CD14-positive monocyte (primary cell): ENCODE results near the gene FTHL17. TPM values are rescaled to one million over a fixed set of nuclear protein-coding genes. Genes with fewer than 3 reads are reported as not detected.

Experiments used
- DNase-seq, 3 donors: peaks; one replicate each; pipeline ENCODE4 v3.0.0-alpha.2; 2011 to 2022
- H2AFZ ChIP-seq: 2 replicates; pipeline ENCODE4 v1.6.0; 2012; ENCODE audit warnings: mild to moderate bottlenecking, low read depth, low read length, inconsistent platforms; ENCODE audit not compliant: insufficient read depth, poor library complexity, severe bottlenecking
- H3K27ac ChIP-seq, 2 donors: 1 replicate in 1 of 2; 2 replicates in 1 of 2; pipeline ENCODE4 v1.5.1; 2012 to 2013; ENCODE audit warnings: low read length in 2 of 2, control low read depth in 1 of 2, inconsistent platforms in 1 of 2, low read depth in 1 of 2, mild to moderate bottlenecking in 1 of 2
- H3K27me3 ChIP-seq, 2 donors: one replicate each; pipeline versions ENCODE4 v1.6.0 to v1.6.1; 2011 to 2013; ENCODE audit warnings: low read length in 2 of 2; ENCODE audit not compliant: control insufficient read depth in 2 of 2, insufficient read depth in 2 of 2
- H3K36me3 ChIP-seq, 2 donors: replicated peaks in 1 of 2; 1 replicate in 1 of 2; 2 replicates in 1 of 2; pipeline versions ENCODE4 v1.5.1 to v1.6.1; 2012 to 2013; ENCODE audit warnings: low read length in 2 of 2, control low read depth in 1 of 2, inconsistent platforms in 1 of 2, mild to moderate bottlenecking in 1 of 2; ENCODE audit not compliant: insufficient read depth in 2 of 2, control insufficient read depth in 1 of 2
- H3K4me1 ChIP-seq, 2 donors: 1 replicate in 1 of 2; 2 replicates in 1 of 2; pipeline versions ENCODE4 v1.5.1 to v1.6.1; 2012 to 2013; ENCODE audit warnings: low read length in 2 of 2, control low read depth in 1 of 2, inconsistent platforms in 1 of 2, mild to moderate bottlenecking in 1 of 2, moderate library complexity in 1 of 2; ENCODE audit not compliant: insufficient read depth in 2 of 2, control insufficient read depth in 1 of 2
- H3K4me2 ChIP-seq: replicated peaks from 2 replicates; pipeline ENCODE3; 2012; ENCODE audit warnings: low read length, moderate library complexity, mild to moderate bottlenecking; ENCODE audit not compliant: poor library complexity, severe bottlenecking; ENCODE audit errors: extremely low read depth
- H3K4me3 ChIP-seq, 3 experiments: fragments of 200-600 bp in 1 of 3; sonication (generic) in 1 of 3; replicated peaks in 1 of 3; 1 replicate in 2 of 3; 2 replicates in 1 of 3; pipeline ENCODE4 v1.5.1; 2011 to 2013; ENCODE audit warnings: low read length in 3 of 3, mild to moderate bottlenecking in 3 of 3, control low read depth in 2 of 3, low read depth in 2 of 3, inconsistent platforms in 1 of 3, moderate library complexity in 1 of 3
- H3K79me2 ChIP-seq: 2 replicates; pipeline ENCODE4 v1.6.0; 2012; ENCODE audit warnings: mild to moderate bottlenecking, control low read depth, inconsistent platforms, low read length, moderate library complexity; ENCODE audit not compliant: insufficient read depth
- H3K9ac ChIP-seq: 2 replicates; pipeline ENCODE4 v1.6.0; 2017; ENCODE audit warnings: low read length, mild to moderate bottlenecking; ENCODE audit not compliant: insufficient read depth, poor library complexity, severe bottlenecking
- H3K9me3 ChIP-seq, 2 donors: replicated peaks in 1 of 2; 1 replicate in 1 of 2; 2 replicates in 1 of 2; pipeline versions ENCODE4 v1.5.1 to v1.6.1; 2012 to 2013; ENCODE audit warnings: low read length in 2 of 2, control low read depth in 1 of 2; ENCODE audit not compliant: control insufficient read depth in 1 of 2, insufficient read depth in 1 of 2
- H4K20me1 ChIP-seq: 2 replicates; pipeline ENCODE4 v1.6.0; 2012; ENCODE audit warnings: mild to moderate bottlenecking, low read length, control low read depth, moderate library complexity; ENCODE audit not compliant: insufficient read depth
- H3K27ac Mint-ChIP-seq, 7 donors: one replicate each; pipeline ENCODE4 v1.8.0; 2020; ENCODE audit warnings: mild to moderate bottlenecking in 7 of 7, mixed read lengths in 7 of 7, moderate library complexity in 6 of 7, inconsistent platforms in 2 of 7
- H3K27me3 Mint-ChIP-seq, 3 donors: one replicate each; pipeline ENCODE4 v1.8.0; 2021 to 2022; ENCODE audit warnings: low read depth in 3 of 3, mild to moderate bottlenecking in 3 of 3, mixed read lengths in 3 of 3, moderate library complexity in 3 of 3, inconsistent platforms in 1 of 3
- H3K36me3 Mint-ChIP-seq, 2 donors: one replicate each; pipeline ENCODE4 v1.8.0; 2020; ENCODE audit warnings: mixed read lengths in 2 of 2, inconsistent platforms in 1 of 2, mild to moderate bottlenecking in 1 of 2
- H3K4me1 Mint-ChIP-seq: one replicate; pipeline ENCODE4 v1.8.0; 2020; ENCODE audit warnings: mild to moderate bottlenecking, mixed read lengths
- H3K4me3 Mint-ChIP-seq, 2 donors: one replicate each; pipeline ENCODE4 v1.8.0; 2020; ENCODE audit warnings: mild to moderate bottlenecking in 2 of 2, mixed read lengths in 2 of 2, moderate library complexity in 1 of 2
- H3K9me3 Mint-ChIP-seq, 7 donors: one replicate each; pipeline ENCODE4 v1.8.0; 2020 to 2022; ENCODE audit warnings: mixed read lengths in 7 of 7, mild to moderate bottlenecking in 6 of 7, moderate library complexity in 6 of 7, inconsistent platforms in 2 of 7
- WGBS: methylation state at CpG from one replicate; pipeline ENCODE4 v1.1.5; 2013; ENCODE audit warnings: missing lambda C conversion rate; ENCODE audit not compliant: insufficient coverage; 5-methylcytosine and 5-hydroxymethylcytosine counted together
- intact Hi-C, 2 donors: fragments of 100-400 bp; cut with micrococcal nuclease; formaldehyde crosslinking; loops; one replicate each; pipeline versions ENCODE4 v1.15.0 to v1.15.1; 2023
- polyA plus RNA-seq, 3 donors: library from polyadenylated mRNA; depleted of rRNA in 1 of 3; unstranded in 2 of 3; stranded (reverse) in 1 of 3; fragments of 300-500 nt in 2 of 3; fragments of >200 nt in 1 of 3; fragmentation: Illumina TruSeq in 2 of 3; gene quantifications; 1 replicate in 2 of 3; 2 replicates in 1 of 3; pipeline ENCODE4 v1.2.3, GENCODE V29; 2012 to 2021
- TF ChIP-seq, protein P1 (sequence below): fragments of 200-600 bp; IDR thresholded peaks from one replicate; pipeline ENCODE4 v1.8.0; 2022; ENCODE audit warnings: antibody characterized with exemption, mild to moderate bottlenecking

The FTHL17 gene
- polyA plus RNA-seq, 3 donors, result not detected

DNA sequence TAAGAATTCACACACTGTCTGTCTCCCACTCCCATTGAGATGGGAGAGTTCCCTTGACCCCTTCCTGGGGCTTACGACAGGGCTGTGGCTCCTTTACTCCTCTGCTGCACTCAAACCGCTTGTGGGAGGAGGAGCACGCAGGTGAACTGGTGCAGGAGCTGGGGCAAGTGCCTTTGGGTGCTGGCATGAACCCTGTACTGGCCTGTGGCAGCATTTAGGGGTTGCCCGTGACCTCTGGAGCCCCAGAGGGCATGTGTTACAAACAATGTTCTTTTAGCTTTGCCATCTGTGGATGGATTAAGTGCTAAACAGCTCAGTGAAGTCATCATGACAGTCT, 21.8 kb upstream of the FTHL17 start:
- Histone ChIP-seq H3K9ac (no peak overlapping the region), H3K27ac (no peak overlapping the region), H2AFZ (no peak overlapping the region), H4K20me1 (no peaks in the 10 kb centered on the region), H3K4me1 (no peaks in the 10 kb centered on the region), H3K4me2 (no peak overlapping the region), H3K27me3 (no peaks in the 10 kb centered on the region), H3K4me3 (no peak overlapping the region), H3K79me2 (no peaks in the 10 kb centered on the region), H3K9me3 (no peaks in the 10 kb centered on the region), H3K36me3 (no peaks in the 10 kb centered on the region)
- Mint-ChIP-seq H3K36me3 (no peaks in the 10 kb centered on the region), H3K27ac (no peak overlapping the region), H3K27me3 (peaks cover 0 to 3% (median 0%) of the 10 kb centered on the region in 3 donors), H3K4me3 (no peak overlapping the region), H3K9me3 (peaks cover 0 to 7% (median 2%) of the 10 kb centered on the region in 7 donors), H3K4me1 (no peaks in the 10 kb centered on the region)
- intact Hi-C loops, result no loop called here
- WGBS, result 100% methylated on average over 1 of the region's 4 CpGs
- TF ChIP-seq, protein P1, sequence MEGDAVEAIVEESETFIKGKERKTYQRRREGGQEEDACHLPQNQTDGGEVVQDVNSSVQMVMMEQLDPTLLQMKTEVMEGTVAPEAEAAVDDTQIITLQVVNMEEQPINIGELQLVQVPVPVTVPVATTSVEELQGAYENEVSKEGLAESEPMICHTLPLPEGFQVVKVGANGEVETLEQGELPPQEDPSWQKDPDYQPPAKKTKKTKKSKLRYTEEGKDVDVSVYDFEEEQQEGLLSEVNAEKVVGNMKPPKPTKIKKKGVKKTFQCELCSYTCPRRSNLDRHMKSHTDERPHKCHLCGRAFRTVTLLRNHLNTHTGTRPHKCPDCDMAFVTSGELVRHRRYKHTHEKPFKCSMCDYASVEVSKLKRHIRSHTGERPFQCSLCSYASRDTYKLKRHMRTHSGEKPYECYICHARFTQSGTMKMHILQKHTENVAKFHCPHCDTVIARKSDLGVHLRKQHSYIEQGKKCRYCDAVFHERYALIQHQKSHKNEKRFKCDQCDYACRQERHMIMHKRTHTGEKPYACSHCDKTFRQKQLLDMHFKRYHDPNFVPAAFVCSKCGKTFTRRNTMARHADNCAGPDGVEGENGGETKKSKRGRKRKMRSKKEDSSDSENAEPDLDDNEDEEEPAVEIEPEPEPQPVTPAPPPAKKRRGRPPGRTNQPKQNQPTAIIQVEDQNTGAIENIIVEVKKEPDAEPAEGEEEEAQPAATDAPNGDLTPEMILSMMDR, result no peak
- no peak for DNase-seq

DNA sequence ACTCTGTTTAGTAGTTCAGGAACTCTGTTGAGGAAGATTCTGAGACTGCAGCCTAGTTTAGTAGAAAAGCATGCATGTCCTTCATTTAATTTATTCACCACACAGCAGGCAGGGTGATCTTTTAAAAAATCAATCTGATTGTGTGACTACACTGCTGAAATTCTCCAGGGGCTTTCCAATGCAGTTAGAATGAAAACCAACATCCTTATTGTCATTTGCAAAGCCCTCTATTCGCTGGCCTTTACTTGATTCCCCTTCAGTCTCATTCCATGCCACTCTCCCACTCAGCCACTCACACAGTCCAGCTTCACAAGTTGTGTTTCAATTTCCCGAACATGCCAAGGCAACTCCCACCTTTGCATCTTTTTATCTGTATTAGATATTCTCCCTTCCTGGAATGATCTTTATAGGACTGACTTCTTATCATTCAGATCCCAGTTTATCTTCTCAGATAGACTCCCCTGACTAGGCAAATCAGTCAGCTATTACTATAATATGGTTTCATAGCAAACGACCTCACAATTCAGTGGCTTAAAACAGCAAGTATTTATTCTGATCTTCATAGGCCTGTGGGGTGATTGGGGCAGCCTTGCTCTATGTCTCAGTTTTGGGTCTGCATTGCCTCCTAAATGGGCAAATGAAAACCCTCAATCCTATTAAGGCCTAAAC, 21.3 kb upstream of the FTHL17 start:
- H2AFZ ChIP-seq, result no peak overlapping the region
- peaks cover 0 to 6% (median 2%) of the 10 kb centered on the region in 7 donors for H3K9me3 Mint-ChIP-seq
- H3K4me1 Mint-ChIP-seq, result no peaks in the 10 kb centered on the region
- no peaks in the 10 kb centered on the region for H3K27me3 ChIP-seq
- no peak overlapping the region for H3K27ac ChIP-seq
- no peak overlapping the region for H3K4me2 ChIP-seq
- H3K27ac Mint-ChIP-seq, result no peak overlapping the region
- no peaks in the 10 kb centered on the region for H4K20me1 ChIP-seq
- H3K4me3 Mint-ChIP-seq, result no peak overlapping the region
- TF ChIP-seq, protein P1, result no peak
- H3K9ac ChIP-seq, result no peak overlapping the region
- peaks cover 0 to 2% (median 0%) of the 10 kb centered on the region in 3 donors for H3K27me3 Mint-ChIP-seq
- no peaks in the 10 kb centered on the region for H3K4me1 ChIP-seq
- DNase-seq, result no peak
- 100% methylated on average over 1 of the region's 3 CpGs for WGBS
- no peaks in the 10 kb centered on the region for H3K36me3 Mint-ChIP-seq
- intact Hi-C loops, result no loop called here
- H3K4me3 ChIP-seq, result no peak overlapping the region
- H3K9me3 ChIP-seq, result no peaks in the 10 kb centered on the region
- H3K36me3 ChIP-seq, result no peaks in the 10 kb centered on the region
- no peaks in the 10 kb centered on the region for H3K79me2 ChIP-seq
